ENCODE data around the gene ZC3H4. TPM values are rescaled to one million over a fixed set of nuclear protein-coding genes. Genes with fewer than 3 reads are reported as not detected.

Gene ZC3H4
- total RNA-seq, 1 experiment from 2014 or later = 105 TPM

GRCh38 chr19:47026889-47027288, 86.7 kb downstream of the ZC3H4 start:
- TF ChIP-seq CTCF (conservative IDR thresholded peaks at IDR 0.05) = no peak
- Histone ChIP-seq H4K5ac (ENCODE audit: insufficient read length, low read depth, low read length) (no peak overlapping the region), H3K4me1 (ENCODE audit: insufficient read depth, low read length) (peaks cover 1% of the 10 kb centered on the region; the same call in 1 of the 2 replicates), H3K27me3 (ENCODE audit: insufficient read depth, low read length) (peaks cover 19% of the 10 kb centered on the region), H2BK5ac (ENCODE audit: insufficient read length, low read length) (no peak overlapping the region), H3K9me3 (ENCODE audit: control insufficient read depth, low read depth, low read length) (no peaks in the 10 kb centered on the region), H2AFZ (ENCODE audit: low read length) (no peak overlapping the region), H3K56ac (ENCODE audit: insufficient read length, low read depth, low read length) (no peak overlapping the region), H2BK15ac (ENCODE audit: low read depth, low read length) (no peak overlapping the region), H4K91ac (ENCODE audit: insufficient read length, low read depth, low read length) (no peak overlapping the region), H3K4me2 (ENCODE audit: insufficient read depth, insufficient read length, low read length) (no peak overlapping the region), H2BK20ac (ENCODE audit: low read depth, low read length, poor library complexity, severe bottlenecking) (no peak overlapping the region), H3K23me2 (ENCODE audit: insufficient read length, low read depth, low read length, poor library complexity, severe bottlenecking) (peaks cover 9% of the 10 kb centered on the region), H2BK12ac (ENCODE audit: insufficient read length, low read depth, low read length) (no peak overlapping the region), H2AK5ac (ENCODE audit: insufficient read length, low read length) (no peak overlapping the region), H3K79me1 (ENCODE audit: insufficient read depth, low read depth, low read length, poor library complexity, severe bottlenecking) (no peaks in the 10 kb centered on the region), H3K4ac (ENCODE audit: low read depth, low read length) (no peak overlapping the region), H3K79me2 (ENCODE audit: insufficient read depth, low read length) (no peaks in the 10 kb centered on the region), H3K9ac (ENCODE audit: extremely low read depth, insufficient read length, low read length) (no peak overlapping the region), H3K14ac (ENCODE audit: insufficient read depth, low read length) (no peak overlapping the region), H2BK120ac (ENCODE audit: low read depth, low read length, poor library complexity, severe bottlenecking) (no peak overlapping the region), H3K23ac (ENCODE audit: insufficient read length, low read depth, low read length) (no peak overlapping the region), H3T11ph (ENCODE audit: low read length) (no peak overlapping the region), H3K27ac (ENCODE audit: insufficient read length, low read depth, low read length) (no peak overlapping the region), H3K18ac (ENCODE audit: insufficient read length, low read depth, low read length) (no peak overlapping the region), H4K20me1 (ENCODE audit: control insufficient read depth, insufficient read depth, insufficient read length) (no peaks in the 10 kb centered on the region), H4K8ac (replicated peaks; ENCODE audit: insufficient read length, low read depth, low read length) (no peak overlapping the region)
- no CpG with 5 or more reads among the region's 8 CpGs for WGBS (ENCODE audit: extremely low coverage, insufficient read length, low lambda C conversion rate)
- peaks cover 85% of the 10 kb centered on the region for H3K27me3 Mint-ChIP-seq (ENCODE audit: low read depth)
- H3K36me3 Mint-ChIP-seq (ENCODE audit: insufficient read depth in 1 of 3, low read depth in 3 of 3) = peaks cover 0 to 4% (median 4%) of the 10 kb centered on the region in 3 experiments; a peak in 3 of 7 replicates
- no peak for DNase-seq
- no peak overlapping the region for H3K4me3 Mint-ChIP-seq
- no peaks in the 10 kb centered on the region for H3K9me3 Mint-ChIP-seq
- H3K27ac Mint-ChIP-seq = no peak overlapping the region
- H3K4me1 Mint-ChIP-seq = peaks cover 16 to 30% of the 10 kb centered on the region in 2 experiments

Data from H9 (cell line).